PFSK-1 (cell line): ENCODE data around the gene TGFB1I1.

Experiments used
- FOXP2 ChIP-seq: optimal IDR thresholded peaks from 2 replicates; pipeline ENCODE3; 2011; ENCODE audit warnings: borderline replicate concordance, control low read depth, inconsistent platforms; ENCODE audit not compliant: insufficient read depth; ENCODE audit errors: extremely low read length, extremely low read depth
- POLR2AphosphoS5 ChIP-seq: IDR thresholded peaks from 2 replicates; pipeline ENCODE4 v1.6.1; 2012; ENCODE audit warnings: low read depth, mild to moderate bottlenecking, control low read depth, low read length, moderate library complexity
- REST ChIP-seq, 2 experiments: IDR thresholded peaks; 2 replicates each; pipeline versions ENCODE4 v1.6.1 to v1.8.0; 2011 to 2012; ENCODE audit warnings: low read depth in 2 of 2, low read length in 2 of 2, control low read depth in 1 of 2, inconsistent platforms in 1 of 2, mild to moderate bottlenecking in 1 of 2, moderate library complexity in 1 of 2; ENCODE audit not compliant: insufficient read depth in 1 of 2
- SIN3A ChIP-seq: IDR thresholded peaks from 2 replicates; pipeline ENCODE4 v1.6.1; 2012; ENCODE audit warnings: mild to moderate bottlenecking, low read length, moderate library complexity, borderline replicate concordance; ENCODE audit not compliant: insufficient read depth
- TAF1 ChIP-seq: IDR thresholded peaks from 2 replicates; pipeline ENCODE4 v1.6.1; 2012; ENCODE audit warnings: low read length, control low read depth, borderline replicate concordance; ENCODE audit not compliant: insufficient read depth

TGFB1I1 gene

DNA sequence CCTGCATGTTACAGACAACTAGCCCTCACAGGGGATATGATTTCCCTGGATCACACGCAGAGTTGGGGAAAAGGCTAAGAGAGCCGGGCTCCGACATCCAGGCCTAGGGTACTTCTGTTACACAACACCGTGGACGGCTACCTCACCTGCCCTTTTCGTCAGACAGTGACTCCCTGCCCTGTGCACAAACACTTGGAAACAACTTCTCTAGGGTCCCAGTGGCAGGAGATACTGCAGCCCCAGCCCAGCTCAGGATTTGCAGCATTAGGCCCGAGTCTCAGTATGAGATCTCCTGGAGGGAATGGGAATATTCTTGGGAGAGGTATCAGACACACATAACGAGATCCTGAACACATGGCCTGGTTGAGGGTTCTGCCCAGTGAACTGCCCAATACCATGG is 28.0 kb downstream of the TGFB1I1 start:
- TF ChIP-seq REST (IDR thresholded peaks at IDR 0.05; ENCODE audit: insufficient read depth in 1 of 2, low read depth in 2 of 2, low read length in 2 of 2) (no peak), SIN3A (no peak), POLR2AphosphoS5 (no peak), TAF1 (no peak), FOXP2 (no peak)

DNA sequence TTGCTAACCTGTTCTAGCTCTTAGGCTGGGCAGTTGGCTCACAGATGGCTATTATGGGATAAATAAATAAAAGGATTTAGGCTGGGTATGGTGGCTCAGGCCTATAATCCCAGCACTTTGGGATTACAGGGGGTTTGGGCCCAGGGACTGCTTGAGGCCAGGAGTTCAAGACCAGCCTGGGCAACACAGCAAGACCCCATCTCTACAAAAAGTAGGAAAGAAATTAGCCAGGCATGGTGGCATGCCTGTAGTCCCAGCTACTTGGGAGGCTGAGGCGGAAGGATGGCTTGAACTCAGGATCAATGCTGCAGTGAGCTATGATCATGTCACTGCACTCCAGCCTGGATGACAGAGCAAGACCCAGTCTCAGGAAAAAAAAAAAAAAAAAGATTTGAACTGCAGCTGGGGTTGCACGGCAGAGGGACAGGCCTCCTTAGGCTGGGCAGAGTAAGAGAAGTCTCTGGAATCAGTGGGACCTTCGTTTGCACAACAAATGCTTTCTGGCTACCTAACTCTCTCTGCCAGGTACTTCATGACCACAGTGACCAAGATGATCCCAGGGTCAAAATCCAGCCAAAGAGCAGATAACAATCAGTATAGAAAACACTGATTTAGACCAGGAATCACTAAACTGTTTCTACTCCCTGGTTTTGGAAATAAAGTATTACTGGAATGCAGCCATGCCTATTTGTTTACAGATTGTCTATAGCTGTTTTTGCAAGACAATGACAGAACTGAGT is 29.4 kb downstream of the TGFB1I1 start:
- no peak for TF ChIP-seq TAF1
- no peak for TF ChIP-seq REST (IDR thresholded peaks at IDR 0.05; ENCODE audit: insufficient read depth in 1 of 2, low read depth in 2 of 2, low read length in 2 of 2)

GRCh38 chr16:31501966-31502348 is 30.0 kb downstream of the TGFB1I1 start:
- TF ChIP-seq TAF1 (no peak), REST (IDR thresholded peaks at IDR 0.05; ENCODE audit: insufficient read depth in 1 of 2, low read depth in 2 of 2, low read length in 2 of 2) (no peak), SIN3A (no peak), POLR2AphosphoS5 (no peak)

GRCh38 chr16:31502981-31503380 is 31.0 kb downstream of the TGFB1I1 start:
- TF ChIP-seq POLR2AphosphoS5, result no peak
- TF ChIP-seq SIN3A, result no peak
- no peak for TF ChIP-seq REST (IDR thresholded peaks at IDR 0.05; ENCODE audit: insufficient read depth in 1 of 2, low read depth in 2 of 2, low read length in 2 of 2)
- no peak for TF ChIP-seq FOXP2
- no peak for TF ChIP-seq TAF1

DNA sequence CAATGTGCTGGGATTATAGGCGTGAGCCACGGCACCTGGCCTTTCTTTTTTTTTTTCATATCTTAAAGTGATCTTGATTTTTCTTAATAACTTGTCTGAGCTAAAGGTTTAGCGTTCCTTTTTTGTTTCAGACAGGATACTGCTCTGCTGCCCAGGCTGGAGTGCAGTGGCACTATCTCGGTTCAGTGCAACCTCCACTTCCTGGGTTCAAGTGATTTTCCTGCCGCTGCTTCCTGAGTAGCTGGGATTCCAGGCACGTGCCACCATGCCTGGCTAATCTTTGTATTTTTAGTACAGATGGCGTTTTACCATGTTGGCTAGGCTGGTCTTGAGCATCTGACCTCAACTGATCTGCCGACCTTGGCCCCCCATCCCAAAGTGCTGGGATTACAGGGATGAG is 32.2 kb downstream of the TGFB1I1 start:
- no peak for TF ChIP-seq FOXP2
- no peak for TF ChIP-seq TAF1
- no peak for TF ChIP-seq POLR2AphosphoS5
- no peak for TF ChIP-seq REST (IDR thresholded peaks at IDR 0.05; ENCODE audit: insufficient read depth in 1 of 2, low read depth in 2 of 2, low read length in 2 of 2)
- TF ChIP-seq SIN3A, result no peak
